ENCODE data around the gene CDYL.

The CDYL gene, protein sequence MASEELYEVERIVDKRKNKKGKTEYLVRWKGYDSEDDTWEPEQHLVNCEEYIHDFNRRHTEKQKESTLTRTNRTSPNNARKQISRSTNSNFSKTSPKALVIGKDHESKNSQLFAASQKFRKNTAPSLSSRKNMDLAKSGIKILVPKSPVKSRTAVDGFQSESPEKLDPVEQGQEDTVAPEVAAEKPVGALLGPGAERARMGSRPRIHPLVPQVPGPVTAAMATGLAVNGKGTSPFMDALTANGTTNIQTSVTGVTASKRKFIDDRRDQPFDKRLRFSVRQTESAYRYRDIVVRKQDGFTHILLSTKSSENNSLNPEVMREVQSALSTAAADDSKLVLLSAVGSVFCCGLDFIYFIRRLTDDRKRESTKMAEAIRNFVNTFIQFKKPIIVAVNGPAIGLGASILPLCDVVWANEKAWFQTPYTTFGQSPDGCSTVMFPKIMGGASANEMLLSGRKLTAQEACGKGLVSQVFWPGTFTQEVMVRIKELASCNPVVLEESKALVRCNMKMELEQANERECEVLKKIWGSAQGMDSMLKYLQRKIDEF

DNA sequence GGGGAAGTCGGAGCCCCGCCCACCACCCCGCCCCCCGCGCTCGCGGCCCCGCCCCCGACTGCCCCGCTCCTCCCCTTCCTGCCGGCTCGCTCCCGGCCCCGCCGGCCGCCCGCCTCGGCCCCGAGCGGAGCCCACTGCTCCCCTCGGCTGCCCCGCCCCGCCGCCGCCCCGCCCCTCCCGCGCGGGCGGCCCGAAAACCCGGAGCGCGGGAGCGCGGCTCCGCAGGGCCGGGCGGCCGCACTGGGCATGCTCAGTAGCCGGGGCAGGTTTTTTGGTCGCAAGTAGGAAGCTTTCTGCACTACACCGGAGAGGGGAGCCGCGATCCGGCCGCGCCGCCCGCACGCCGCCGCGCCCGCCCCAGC is at the start of gene CDYL:
TSS of gene CDYL (plus strand) at position 274 of the 362 bp plus-strand sequence. CDS start 380 bp downstream, outside the sequence.
- peak; percentile 82 for DNase-seq

DNA sequence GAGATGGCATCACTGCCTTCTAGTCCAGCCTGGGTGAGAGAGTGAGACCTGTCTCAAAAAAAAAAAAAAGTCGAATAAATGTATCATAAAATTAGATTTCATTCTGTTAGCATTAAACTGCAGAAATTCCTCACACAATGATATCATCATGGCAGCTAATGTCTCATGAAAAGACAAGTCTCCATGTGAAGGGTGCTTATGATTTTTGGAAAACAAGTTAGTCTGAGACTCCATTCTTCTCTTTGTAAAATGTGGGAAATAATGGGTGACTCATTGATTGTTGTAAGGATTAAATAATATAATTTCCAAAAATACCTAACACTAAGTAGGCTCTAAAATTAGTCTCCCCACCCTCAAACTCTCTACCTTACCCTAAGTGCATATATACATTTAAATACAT is 49.6 kb upstream of the CDYL start:
- DNase-seq, result no peak

DNA sequence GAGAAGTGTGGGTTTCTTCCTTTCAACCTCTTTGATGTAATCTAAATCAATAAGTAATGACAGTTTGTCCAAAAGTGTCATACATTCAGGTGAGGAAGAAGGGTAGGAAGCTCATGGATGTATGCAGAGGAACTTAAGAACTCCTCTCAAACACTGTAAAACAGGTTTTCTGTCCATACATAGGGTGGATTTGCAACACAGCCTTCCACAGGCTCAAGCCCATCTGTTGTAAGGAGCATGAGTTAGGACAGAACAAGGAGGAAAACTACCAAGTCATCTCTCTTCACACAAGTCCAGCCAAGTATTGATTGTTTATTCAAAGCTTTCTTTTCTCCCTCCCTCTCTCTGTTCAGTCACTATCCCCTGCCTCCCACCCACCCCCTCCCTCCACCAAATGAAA is 49.0 kb upstream of the CDYL start:
- no peak for DNase-seq

DNA sequence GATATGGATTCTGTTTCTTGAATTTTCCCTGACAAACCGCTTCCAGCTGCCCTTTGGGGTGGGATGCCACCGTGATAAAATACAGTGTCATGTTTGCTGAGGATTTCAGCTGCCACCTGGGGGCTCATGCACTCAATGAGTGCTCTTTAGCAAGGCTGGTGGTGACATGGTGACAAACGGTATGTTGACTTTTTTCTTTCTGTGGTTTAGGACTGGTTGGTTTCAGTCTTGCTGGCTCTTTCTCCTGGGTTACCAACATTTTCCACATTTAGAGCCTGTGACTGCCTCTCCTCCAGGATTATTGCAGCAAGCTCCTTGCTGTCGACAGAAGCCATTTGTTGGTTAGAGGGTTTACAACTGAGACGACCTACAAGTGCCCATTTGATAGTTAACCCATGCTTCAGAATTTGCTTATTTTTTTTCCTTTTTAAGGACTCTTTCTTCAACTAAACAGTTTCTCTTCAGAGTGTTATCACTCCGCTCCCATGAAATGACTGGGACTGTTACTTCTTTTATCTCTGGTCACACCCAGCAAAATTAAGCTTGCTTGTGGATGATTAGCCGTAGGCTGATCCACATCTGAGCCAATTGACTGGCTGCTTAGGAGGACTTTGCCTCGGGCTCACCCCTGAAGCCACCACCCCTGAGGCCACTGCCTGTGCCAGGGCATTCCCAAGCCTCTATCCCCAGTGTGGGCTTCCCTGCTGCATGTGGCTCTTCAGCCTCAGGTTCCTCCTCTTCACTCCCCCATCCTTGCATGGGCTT is 48.4 kb upstream of the CDYL start:
- DNase-seq, result no peak

DNA sequence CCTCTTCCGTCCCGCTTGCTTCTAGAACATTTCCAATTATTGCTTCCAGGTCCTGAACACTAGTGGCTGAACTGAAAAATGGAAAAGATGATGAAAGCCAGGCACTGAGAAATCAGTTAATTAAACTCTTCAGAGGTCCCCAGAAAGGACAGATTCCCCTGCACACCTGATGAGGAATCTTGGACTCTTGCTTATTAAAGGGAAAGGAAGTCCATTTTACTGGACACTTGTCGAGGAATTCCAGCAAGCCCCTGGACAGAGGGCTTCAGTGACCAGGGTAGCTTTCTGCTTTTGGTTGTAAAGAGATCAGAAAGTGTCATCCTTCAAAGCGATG is 47.8 kb upstream of the CDYL start:
- DNase-seq, result no peak

DNA sequence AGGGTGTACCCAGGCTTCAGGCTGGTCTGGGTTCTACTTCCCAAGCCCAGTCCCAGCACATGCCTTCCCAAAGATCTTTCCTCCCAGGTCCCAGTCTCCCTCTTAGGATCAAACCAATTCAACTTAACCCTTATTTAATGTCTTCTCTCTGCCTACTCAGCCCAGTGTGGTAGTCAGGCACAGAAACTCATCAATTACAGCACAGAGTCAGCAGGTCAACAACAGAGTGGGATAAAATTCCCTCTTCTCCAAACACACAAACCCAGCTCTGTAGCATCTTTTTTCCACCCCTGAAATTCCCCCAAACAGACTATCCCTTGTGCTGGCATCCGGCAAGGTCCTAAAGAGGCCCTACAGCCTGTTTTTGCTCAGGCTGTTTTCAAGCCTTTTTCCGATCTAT is 47.3 kb upstream of the CDYL start:
- no peak for DNase-seq

DNA sequence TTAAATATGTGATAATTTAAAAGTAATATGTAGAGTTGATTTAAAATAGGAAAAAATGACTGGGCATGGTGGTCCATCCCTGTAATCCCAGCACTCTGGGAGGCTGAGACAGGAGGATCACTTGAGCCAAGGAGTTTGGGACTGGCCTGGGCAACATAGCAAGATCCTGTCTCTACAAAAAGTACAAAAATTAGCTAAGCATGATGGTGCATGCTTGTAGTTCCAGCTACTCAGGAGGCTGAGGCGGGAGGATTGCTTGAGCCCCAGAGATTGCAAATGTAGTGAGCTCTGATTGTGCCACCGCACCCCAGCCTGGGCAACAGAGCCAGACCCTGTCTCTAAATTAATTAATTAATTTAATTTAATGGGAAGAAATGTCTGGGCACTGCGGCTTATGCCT is 44.2 kb upstream of the CDYL start:
- no peak for DNase-seq

DNA sequence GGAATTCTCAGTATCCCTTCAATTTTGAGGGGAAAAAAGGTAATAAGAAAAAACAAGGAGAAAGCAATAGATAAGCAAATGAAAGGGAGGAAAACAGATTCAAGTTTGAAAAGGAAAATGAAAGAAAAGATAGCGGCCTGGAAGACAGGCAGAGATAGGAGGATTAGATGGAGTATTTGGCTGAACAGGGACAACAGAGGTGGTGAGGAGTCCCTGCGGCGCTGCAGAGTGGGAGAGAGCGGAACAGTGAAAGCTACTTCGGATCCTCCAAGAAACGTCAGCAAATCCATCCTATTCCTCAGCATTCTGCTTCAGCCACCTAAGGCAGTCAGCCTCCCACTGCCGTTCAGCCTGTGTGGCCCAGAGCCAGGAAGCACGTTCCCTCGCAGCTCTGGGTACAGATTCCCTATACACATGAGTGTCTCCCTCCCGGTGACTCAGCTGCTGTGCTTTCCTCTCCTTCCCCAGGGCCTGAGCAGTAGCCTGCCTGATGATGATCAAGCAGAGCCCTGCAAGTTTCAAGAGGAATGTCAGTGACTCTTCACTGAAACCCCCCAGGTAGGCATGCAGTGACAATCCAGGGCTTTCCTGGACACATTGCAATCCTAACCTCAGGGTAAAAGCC is 43.4 kb upstream of the CDYL start:
- no peak for DNase-seq

DNA sequence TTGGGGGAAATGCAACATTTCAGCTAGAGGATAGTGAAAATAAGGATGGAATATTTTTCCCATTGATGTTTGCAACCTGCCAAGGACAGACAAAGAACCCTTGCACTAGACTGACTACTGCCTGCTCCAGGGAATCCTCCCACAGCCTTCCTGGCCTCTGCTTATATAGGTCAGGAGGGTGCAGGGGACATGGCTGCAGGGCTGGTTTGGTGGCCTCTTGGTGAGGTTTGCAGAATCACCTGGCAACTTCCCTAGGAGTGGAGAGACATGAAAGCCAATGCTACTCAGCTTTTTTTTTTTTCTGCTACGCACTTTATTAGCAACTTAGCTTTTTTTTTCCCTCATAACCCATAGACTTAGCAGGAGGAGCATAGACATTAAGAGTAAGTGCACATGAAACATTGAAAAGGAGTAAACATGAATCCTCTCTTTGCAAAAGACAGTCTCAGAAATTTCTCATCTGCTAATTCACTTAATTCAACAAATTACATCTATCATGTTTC is 39.8 kb upstream of the CDYL start:
- no peak for DNase-seq

DNA sequence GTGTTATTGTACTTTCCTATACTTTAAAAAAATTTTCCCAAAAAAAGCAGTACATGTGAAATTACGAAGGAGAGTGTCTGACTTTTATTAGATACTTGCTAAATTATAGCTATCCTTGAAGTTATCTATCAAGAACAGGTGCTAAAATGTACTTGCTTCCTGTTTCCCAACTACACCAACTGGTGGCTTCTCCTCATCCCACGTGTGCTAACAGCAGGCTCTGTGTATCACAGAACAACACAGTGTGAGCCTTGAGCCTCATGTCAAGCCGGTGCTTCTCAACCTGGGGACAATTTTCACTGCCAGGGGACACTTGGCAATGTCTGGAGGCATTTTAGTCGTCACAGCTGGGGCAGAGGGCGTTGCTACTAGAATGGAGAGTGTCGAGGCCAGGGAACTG is 36.2 kb upstream of the CDYL start:
- no peak for DNase-seq

DNA sequence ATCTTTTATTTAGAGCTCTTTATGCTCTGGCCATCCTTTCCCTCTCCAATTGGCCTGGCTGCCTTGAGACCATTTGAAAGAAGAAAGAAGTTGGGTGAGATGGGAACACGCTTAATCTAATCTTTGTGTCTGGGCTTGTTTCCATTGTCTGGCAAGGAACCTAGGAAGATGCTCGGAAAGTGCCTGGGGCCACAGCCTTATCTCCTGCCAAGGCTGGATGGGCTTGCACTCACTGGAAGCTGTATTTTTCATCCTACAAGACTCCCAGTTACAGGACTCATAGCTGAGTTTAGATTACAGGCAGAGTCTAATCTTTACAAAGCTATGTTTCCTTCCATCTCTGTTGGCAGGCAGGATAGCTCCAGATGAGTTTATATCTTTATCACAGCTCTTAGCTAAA is 33.1 kb upstream of the CDYL start:
- no peak for DNase-seq

DNA sequence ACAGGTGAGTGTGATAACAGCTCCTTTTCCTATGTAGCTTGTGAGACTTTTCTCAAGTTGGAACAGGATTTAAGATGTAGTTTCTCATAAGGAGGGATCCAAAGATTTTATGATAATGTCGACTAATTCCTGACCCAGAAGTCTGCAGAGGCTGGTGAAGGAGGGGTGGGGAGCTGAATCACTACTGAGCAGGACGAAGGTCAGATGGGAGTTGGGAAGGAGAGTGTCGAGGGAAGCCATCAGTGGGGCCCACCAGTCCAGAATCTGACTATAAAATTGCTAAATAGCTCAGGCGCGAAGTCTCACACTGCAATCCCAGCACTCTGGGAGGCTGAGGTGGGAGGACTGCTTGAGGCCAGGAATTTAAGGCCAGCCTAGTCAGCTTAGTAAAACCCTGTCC is 32.3 kb upstream of the CDYL start:
- no peak for DNase-seq

DNA sequence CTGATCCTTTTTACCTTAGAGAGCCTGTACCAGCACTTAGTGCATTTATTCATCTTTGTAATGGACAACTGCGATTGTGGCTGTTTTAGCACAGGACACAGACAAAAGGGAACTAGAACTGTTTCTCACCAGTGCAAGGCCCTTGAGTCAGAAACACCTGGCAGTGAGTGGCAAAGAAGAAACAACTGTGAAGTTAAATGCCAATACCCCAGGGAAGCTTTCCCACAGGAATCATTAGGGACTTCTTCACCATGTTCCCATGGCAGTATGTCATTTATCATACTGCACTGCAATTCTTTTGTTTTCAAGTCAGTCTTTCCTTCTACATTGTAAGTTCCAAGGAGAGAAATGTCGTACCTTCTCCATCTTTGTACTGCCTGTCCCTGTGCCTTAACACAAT is 28.6 kb upstream of the CDYL start:
- no peak for DNase-seq

DNA sequence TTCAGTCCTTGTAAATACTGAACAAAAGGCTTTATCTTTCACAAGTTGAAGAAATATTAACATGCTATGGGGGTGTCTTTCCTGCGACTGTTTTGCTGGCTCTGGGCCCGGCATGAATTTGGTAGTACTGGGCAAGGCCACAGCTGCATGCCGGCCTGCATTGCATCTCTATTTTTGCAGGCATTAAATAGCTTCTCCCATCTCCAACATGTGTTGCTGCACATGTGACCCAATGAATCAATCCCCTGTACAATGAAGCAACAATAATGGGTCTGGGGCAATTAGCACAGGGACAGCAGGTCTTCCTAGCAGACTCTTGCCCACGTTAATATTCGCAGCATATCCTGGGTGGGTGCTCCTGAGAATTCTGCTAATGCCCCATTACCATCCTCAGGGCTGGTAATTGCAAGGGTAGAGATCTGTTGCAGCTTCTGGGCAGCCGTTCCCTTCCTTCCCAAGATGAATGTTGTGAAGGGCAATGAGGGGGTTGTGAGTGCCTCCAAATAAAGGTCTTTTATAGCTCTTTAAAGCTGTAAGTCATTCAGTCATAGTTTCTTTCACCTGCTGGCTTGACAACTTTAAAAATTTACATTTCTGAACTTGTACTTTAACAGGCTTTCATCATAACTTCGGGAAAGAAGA is 24.3 kb upstream of the CDYL start:
- DNase-seq, result no peak

DNA sequence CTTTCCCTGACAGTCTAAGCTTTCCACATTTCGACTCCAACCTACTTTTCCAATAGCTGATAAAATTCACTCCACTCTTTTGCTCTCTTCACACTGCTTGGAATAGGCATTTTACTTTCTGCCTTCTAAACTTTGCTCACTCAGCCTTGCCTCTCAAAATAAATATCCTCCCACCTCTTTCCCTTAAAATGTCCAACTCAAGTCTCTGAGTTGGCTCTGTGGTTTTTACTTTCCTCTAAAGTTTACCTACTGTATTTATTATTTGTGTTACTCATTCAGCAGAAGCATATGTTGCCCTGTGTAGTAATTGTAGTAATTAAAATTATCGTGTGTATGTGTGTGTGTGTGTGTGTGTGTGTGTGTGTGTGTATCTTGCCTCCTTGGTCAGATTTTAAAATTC is 20.0 kb upstream of the CDYL start:
- DNase-seq, result no peak

DNA sequence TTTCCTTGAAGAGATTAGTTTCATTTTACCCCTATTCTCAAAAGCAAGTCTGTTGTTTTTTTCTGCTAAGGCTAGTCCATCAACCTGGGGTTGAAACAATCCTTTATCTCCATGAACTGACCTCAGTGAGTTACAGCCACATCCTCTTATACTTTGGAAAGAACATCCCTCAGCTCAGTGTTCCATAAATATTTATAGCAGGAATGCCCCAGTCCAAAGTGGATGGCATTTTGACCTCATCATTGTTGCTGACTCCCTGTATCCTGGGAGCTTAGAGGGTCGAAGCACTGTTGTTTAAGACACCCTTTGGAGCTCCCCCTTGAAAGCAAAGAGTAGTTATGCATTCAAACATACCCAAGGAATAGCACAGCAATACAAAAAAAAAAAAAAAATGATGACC is 16.2 kb upstream of the CDYL start:
- no peak for DNase-seq

DNA sequence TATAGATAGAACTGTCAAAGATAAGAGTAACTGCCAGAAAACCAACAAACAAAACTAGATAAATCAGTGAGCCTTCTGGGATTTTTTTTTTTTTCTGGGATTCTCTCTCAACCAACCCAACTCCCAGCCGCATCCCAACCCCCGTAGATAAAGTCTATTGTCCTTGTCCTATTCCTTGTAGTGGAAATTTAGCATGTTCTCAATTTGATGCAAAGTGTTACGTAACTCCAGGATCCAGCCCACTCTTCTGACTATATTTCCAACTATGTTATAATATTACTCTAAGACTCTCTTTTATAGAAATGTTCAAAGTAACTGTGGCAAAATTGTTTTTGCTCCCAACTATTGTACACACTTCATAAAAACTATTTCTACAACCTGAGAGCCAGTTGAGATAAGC is 15.4 kb upstream of the CDYL start:
- no peak for DNase-seq

DNA sequence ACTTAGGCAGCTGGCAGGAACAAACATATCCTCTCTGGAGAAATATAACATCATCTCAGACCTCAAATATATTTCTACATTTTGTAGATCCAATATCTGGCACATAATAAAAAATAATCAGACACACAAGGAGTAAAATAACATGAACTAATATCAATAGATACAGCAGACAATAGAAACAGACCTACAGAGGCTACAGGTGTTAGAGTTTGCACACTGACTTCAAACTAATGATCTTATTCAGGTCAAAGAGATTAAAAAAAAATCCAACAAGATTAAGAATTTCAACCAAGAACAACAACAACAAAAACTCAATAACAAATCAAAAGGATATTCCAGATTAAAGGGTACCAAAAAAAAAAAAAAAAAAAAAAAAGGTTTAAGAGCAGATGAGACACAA is 13.9 kb upstream of the CDYL start:
- DNase-seq, result no peak

DNA sequence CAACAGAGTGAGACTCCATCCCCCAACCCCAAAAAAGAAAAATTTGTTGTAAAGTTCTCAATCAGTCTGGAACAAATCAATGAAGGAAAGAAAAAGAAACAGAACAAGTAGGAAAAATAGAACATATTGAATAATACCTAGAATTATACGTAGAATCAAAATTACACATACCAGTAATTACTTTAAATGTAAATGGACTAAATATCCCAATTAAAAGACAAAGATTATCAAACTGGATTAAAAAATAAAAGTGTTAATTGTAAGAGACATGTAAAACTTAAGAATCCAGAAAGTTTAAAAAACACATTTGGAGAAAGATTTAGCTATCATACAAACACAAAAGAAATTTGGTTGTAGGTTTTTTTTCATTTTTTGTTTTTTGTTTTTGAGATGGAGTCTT is 12.3 kb upstream of the CDYL start:
- no peak for DNase-seq

DNA sequence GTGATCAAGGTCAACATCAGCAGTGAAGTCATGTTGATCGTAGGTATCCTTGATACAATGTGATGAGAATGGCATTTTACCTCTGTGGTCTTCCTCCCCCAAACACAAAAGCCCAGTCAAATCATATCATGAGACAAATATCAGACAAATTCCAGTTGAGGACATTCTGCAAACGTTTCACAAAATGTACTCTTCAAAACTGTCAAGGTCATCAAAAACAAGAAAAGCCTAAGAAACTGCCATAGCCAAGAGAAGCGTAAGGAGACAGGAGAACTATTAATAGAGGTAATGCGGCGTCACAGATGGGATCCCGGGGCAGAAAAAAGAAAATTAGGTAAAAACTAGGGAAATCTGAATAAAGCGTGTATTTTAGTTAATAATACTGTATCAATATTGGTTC is 7.4 kb upstream of the CDYL start:
- DNase-seq, result no peak

DNA sequence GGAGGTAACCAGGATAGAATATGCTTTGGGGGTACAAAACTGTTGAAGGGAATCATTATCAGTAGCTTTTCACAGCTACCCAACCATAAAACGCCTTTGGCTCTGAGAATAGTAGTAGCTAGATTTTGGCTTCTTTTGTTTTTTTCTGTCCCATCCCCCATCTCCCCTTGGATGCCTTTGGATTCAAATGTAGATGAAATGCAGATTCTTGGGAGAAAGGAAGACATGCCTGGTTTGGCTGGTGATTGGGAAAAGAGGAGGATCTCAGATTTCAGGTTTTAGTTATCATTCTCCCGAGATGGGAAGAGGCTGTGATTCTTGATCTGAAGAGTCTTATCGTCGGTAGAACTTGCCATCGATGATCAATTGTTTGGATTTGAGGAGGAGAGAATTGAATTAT is 3.5 kb upstream of the CDYL start:
- DNase-seq, result no peak

DNA sequence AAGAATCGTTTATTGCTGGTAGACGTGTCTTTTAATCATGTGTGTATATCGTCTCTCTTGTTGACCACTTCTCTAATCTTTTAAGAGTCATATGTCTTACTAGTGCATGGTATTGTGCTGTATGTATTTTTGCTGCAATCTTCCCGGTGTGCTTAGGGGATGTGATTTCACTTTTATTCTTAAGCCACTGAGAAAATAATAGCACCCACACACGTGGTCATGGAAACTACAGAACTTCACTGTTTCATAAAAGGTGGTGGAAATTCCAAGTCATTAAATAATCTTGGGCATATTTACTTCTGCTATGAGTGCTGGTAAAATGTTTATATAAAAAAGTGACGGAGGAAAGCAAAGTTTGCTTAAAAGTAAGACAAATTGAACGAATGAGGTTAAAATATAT is 3.0 kb upstream of the CDYL start:
- DNase-seq, result no peak

DNA sequence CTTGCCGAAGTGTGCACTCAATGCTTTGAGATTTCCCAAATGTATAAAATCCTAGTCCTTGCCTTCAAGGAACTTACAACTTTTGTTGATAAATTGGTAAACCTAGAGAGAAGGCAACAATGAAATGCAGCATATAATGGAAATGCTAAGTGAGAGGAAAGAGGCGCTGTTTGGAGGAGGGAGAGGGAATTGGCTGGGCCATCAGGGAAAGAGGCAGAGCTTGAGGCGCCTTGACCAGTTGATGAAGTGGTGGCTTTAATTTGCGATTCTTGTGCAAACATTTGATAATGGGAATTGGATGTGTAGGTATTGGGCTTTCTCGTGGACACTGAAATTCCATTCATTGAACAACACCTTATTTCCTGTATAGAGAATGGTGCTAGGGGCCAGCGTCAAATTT is 1.9 kb upstream of the CDYL start:
- no peak for DNase-seq
